Endodermal cell (in vitro differentiated cells): ENCODE results near the gene FGF12. TPM values are rescaled to one million over a fixed set of nuclear protein-coding genes. Genes with fewer than 3 reads are reported as not detected.

Source experiments
- DNase-seq: peaks from one replicate; pipeline ENCODE4 v3.0.0-alpha.2; 2017
- H3K27ac ChIP-seq: 2 replicates; pipeline ENCODE4 v1.5.1; 2013; ENCODE audit warnings: mild to moderate bottlenecking, low read depth, low read length, moderate library complexity
- H3K27me3 ChIP-seq: 2 replicates; pipeline ENCODE4 v1.6.1; 2013; ENCODE audit warnings: mild to moderate bottlenecking, low read length, moderate library complexity; ENCODE audit not compliant: insufficient read depth, control insufficient read depth, poor library complexity, severe bottlenecking
- H3K36me3 ChIP-seq: 2 replicates; pipeline ENCODE4 v1.7.0; 2013; ENCODE audit warnings: mild to moderate bottlenecking, low read length, moderate library complexity; ENCODE audit not compliant: control insufficient read depth, insufficient read depth
- H3K4me1 ChIP-seq: one replicate; pipeline ENCODE4 v1.7.0; 2013; ENCODE audit warnings: low read length; ENCODE audit not compliant: control insufficient read depth, insufficient read depth
- H3K4me3 ChIP-seq: 2 replicates; pipeline ENCODE4 v1.5.1; 2013; ENCODE audit warnings: mild to moderate bottlenecking, low read length, moderate library complexity
- H3K9ac ChIP-seq: 2 replicates; pipeline ENCODE4 v1.6.1; 2013; ENCODE audit warnings: mild to moderate bottlenecking, low read length, moderate library complexity; ENCODE audit not compliant: poor library complexity, severe bottlenecking; ENCODE audit errors: extremely low read depth
- H3K9me3 ChIP-seq: 2 replicates; pipeline ENCODE4 v1.6.1; 2013; ENCODE audit warnings: mild to moderate bottlenecking, low read length, moderate library complexity; ENCODE audit not compliant: control insufficient read depth
- H3K27ac Mint-ChIP-seq: 2 replicates; pipeline ENCODE4 v1.8.0; 2020; ENCODE audit warnings: mixed read lengths
- H3K27me3 Mint-ChIP-seq: 2 replicates; pipeline ENCODE4 v1.8.0; 2021; ENCODE audit warnings: mild to moderate bottlenecking, mixed read lengths; ENCODE audit not compliant: insufficient read depth
- H3K36me3 Mint-ChIP-seq: 2 replicates; pipeline ENCODE4 v1.8.0; 2020; ENCODE audit warnings: low read depth, mixed read lengths
- H3K4me1 Mint-ChIP-seq: 2 replicates; pipeline ENCODE4 v1.8.0; 2020; ENCODE audit warnings: mixed read lengths
- H3K4me3 Mint-ChIP-seq: 2 replicates; pipeline ENCODE4 v1.8.0; 2020; ENCODE audit warnings: mild to moderate bottlenecking, moderate library complexity, mixed read lengths
- H3K9me3 Mint-ChIP-seq: 2 replicates; pipeline ENCODE4 v1.8.0; 2020; ENCODE audit warnings: mild to moderate bottlenecking, mixed read lengths
- CTCF ChIP-seq: fragments of 200-600 bp; sonication (generic); conservative IDR thresholded peaks from 2 replicates; pipeline ENCODE4 v1.5.0; 2021; ENCODE audit warnings: antibody characterized with exemption, mild to moderate bottlenecking
- WGBS, 2 experiments: methylation state at CpG; one replicate each; pipeline versions ENCODE4 v1.1.5 to v1.1.7; 2013; ENCODE audit warnings: missing lambda C conversion rate in 2 of 2, mixed read lengths in 1 of 2; ENCODE audit not compliant: insufficient coverage in 1 of 2, insufficient read length in 1 of 2; 5-methylcytosine and 5-hydroxymethylcytosine counted together
- total RNA-seq, 2 donors: library from RNA; stranded (reverse); fragmentation: NEBNext Ultra II Directional in 1 of 2; extraction: Animal tissue kit (Norgen Biotek cat#: 25700) in 1 of 2; gene quantifications; 2 replicates in 1 of 2; 3 replicates in 1 of 2; pipeline ENCODE4 v1.2.1, GENCODE V29; 2021

The FGF12 gene
- total RNA-seq, 2 donors from 2014 or later, result 22.9 to 25.2 TPM

- TF ChIP-seq CTCF, result no peak
- Histone ChIP-seq H3K9ac (no peak overlapping the region), H3K27me3 (no peaks in the 10 kb centered on the region), H3K4me1 (peaks cover 6% of the 10 kb centered on the region), H3K36me3 (no peaks in the 10 kb centered on the region), H3K9me3 (no peaks in the 10 kb centered on the region), H3K27ac (peak overlapping the region; percentile 25), H3K4me3 (no peak overlapping the region)
- Mint-ChIP-seq H3K27ac (no peak overlapping the region), H3K4me3 (no peak overlapping the region), H3K9me3 (no peaks in the 10 kb centered on the region), H3K4me1 (peaks cover 33% of the 10 kb centered on the region), H3K36me3 (no peaks in the 10 kb centered on the region), H3K27me3 (peaks cover 6% of the 10 kb centered on the region)
- no peak for DNase-seq
These were observed 309.7 kb downstream of the FGF12 start for GRCh38 chr3:192417559-192418055.

GRCh38 chr3:192417017-192417416, 310.3 kb downstream of the FGF12 start:
- Mint-ChIP-seq H3K9me3 (no peaks in the 10 kb centered on the region), H3K4me1 (peaks cover 36% of the 10 kb centered on the region), H3K4me3 (no peak overlapping the region), H3K36me3 (no peaks in the 10 kb centered on the region), H3K27me3 (peaks cover 10% of the 10 kb centered on the region), H3K27ac (no peak overlapping the region)
- H3K9ac ChIP-seq, result no peak overlapping the region
- no peak for TF ChIP-seq CTCF
- peaks cover 4% of the 10 kb centered on the region for H3K27me3 ChIP-seq
- H3K27ac ChIP-seq, result no peak overlapping the region
- H3K4me1 ChIP-seq, result peaks cover 6% of the 10 kb centered on the region
- H3K36me3 ChIP-seq, result no peaks in the 10 kb centered on the region
- DNase-seq, result no peak
- H3K4me3 ChIP-seq, result no peak overlapping the region
- WGBS, 2 experiments, result 39 to 42% methylated on average over 2 of the region's 2 CpGs
- no peaks in the 10 kb centered on the region for H3K9me3 ChIP-seq

- no peak for TF ChIP-seq CTCF
- no peaks in the 10 kb centered on the region for H3K9me3 Mint-ChIP-seq
- no peak overlapping the region for H3K9ac ChIP-seq
- H3K27me3 Mint-ChIP-seq, result peaks cover 28% of the 10 kb centered on the region
- peaks cover 23% of the 10 kb centered on the region for H3K27me3 ChIP-seq
- no peaks in the 10 kb centered on the region for H3K36me3 ChIP-seq
- no peaks in the 10 kb centered on the region for H3K36me3 Mint-ChIP-seq
- WGBS, 2 experiments, result 93% methylated on average over 2 of the region's 2 CpGs; no CpG with 5 or more reads in 1 of the 2 experiments
- no peak overlapping the region for H3K27ac ChIP-seq
- no peak overlapping the region for H3K27ac Mint-ChIP-seq
- peaks cover 46% of the 10 kb centered on the region for H3K4me1 Mint-ChIP-seq
- DNase-seq, result no peak
- H3K4me3 Mint-ChIP-seq, result no peak overlapping the region
- H3K4me1 ChIP-seq, result peaks cover 11% of the 10 kb centered on the region
- no peaks in the 10 kb centered on the region for H3K9me3 ChIP-seq
- no peak overlapping the region for H3K4me3 ChIP-seq
These were observed 313.9 kb downstream of the FGF12 start for GRCh38 chr3:192413461-192413860.
